ENCODE data around the gene MOB3C.

The MOB3C gene

DNA sequence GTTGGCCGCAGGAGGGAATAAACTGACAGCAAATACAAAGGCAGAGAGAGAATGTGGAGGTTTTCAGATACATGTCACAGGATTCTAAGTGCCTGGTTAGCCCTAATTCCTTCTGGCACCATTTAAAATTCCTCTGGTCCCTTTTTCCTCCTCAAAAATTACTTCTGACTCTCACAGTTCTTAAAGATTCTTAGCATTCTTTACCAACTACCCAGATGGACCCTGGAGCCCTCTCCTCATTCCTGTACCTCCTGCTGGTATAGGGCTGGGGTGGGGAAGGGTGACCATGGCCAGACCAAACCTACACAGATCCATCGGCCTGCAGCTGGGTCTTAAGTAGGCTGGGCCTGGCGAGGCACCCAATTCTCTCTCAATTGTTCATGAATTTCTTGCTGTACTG is 19.8 kb downstream of the MOB3C start:
- TF ChIP-seq, protein P1, sequence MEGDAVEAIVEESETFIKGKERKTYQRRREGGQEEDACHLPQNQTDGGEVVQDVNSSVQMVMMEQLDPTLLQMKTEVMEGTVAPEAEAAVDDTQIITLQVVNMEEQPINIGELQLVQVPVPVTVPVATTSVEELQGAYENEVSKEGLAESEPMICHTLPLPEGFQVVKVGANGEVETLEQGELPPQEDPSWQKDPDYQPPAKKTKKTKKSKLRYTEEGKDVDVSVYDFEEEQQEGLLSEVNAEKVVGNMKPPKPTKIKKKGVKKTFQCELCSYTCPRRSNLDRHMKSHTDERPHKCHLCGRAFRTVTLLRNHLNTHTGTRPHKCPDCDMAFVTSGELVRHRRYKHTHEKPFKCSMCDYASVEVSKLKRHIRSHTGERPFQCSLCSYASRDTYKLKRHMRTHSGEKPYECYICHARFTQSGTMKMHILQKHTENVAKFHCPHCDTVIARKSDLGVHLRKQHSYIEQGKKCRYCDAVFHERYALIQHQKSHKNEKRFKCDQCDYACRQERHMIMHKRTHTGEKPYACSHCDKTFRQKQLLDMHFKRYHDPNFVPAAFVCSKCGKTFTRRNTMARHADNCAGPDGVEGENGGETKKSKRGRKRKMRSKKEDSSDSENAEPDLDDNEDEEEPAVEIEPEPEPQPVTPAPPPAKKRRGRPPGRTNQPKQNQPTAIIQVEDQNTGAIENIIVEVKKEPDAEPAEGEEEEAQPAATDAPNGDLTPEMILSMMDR (IDR thresholded peaks at IDR 0.05; ENCODE audit: control extremely low read depth, extremely low read depth, low read depth, missing control alignments): no peak
- CTCF ChIA-PET: interaction anchor here (0.8 kb wide), 1 partner anchor 122 kb away, joined by 3 read pairs; the partner anchor contains the start of gene EFCAB14
- DNase-seq (ENCODE audit: extremely low spot score): no peak
- POLR2A ChIA-PET: no interaction called here

GRCh38 chr1:46596036-46596435 is 20.6 kb downstream of the MOB3C start:
- no peak for DNase-seq (ENCODE audit: extremely low spot score)
- POLR2A ChIA-PET: no interaction called here
- CTCF ChIA-PET: interaction anchor here (2.0 kb wide), 1 partner anchor 21 kb away, joined by 4 read pairs; the partner anchor contains the start of gene MOB3C
- TF ChIP-seq, protein P1 (IDR thresholded peaks at IDR 0.05; ENCODE audit: control extremely low read depth, extremely low read depth, low read depth, missing control alignments): no peak

- TF ChIP-seq, protein P1 (IDR thresholded peaks at IDR 0.05; ENCODE audit: control extremely low read depth, extremely low read depth, low read depth, missing control alignments): no peak
- ChIA-PET CTCF (interaction anchor here (1.2 to 2.0 kb wide), 2 partner anchors 9 to 22 kb away, joined by 3 to 4 read pairs; partner anchors contain the start of genes MKNK1 and MOB3C), POLR2A (no interaction called here)
- no peak for DNase-seq (ENCODE audit: extremely low spot score)
Measured at GRCh38 chr1:46595127-46595526, 21.5 kb downstream of the MOB3C start.

DNA sequence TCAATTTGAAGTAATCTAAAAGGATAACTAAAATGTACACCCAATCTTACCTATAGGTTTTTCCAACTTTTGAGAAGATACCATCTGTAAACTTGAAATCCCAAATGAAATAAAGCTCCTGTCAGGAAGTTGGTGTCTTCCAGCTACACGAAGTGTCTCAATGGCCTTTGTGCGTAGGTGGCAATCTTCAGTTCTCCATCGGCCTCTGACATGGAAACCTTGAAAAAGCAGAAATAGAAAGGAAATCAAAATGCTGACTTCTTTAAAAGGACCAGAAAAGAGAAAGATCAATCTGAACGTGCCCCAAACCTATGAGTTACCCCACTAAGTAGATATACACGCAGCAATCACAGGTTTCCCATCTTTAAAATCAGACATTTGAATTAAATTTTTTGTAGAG is 22.5 kb downstream of the MOB3C start:
- ChIA-PET POLR2A (no interaction called here), CTCF (interaction anchor here (1.0 to 2.0 kb wide), 3 partner anchors 10 to 23 kb away, joined by 3 to 4 read pairs (median 3); partner anchors contain the start of genes MKNK1 and MOB3C)
- TF ChIP-seq, protein P1 (IDR thresholded peaks at IDR 0.05; ENCODE audit: control extremely low read depth, extremely low read depth, low read depth, missing control alignments): no peak
- DNase-seq (ENCODE audit: extremely low spot score): no peak

DNA sequence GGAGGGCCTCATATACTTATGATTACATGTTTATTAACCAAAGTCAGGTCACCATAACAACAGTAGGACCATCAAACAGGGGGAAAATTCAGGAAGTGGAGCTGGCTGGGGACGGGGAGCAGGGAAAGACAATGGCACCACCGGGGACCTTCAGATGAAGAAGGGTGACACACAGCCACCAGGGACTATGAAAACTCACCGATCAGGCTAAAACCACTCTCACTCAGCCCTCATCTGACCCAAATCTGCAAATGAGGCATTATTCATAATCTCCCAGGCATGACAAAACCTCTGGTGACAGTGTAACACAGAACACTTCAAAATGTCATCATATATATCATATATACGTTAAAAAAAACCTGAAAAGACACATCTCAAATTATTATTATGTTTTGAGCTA is 23.8 kb downstream of the MOB3C start:
- ChIA-PET CTCF (interaction anchor here (1.0 to 2.1 kb wide), 2 partner anchors 58 to 151 kb away, joined by 3 to 4 read pairs; a partner anchor contains a TSS), POLR2A (no interaction called here)
- TF ChIP-seq, protein P1 (IDR thresholded peaks at IDR 0.05; ENCODE audit: control extremely low read depth, extremely low read depth, low read depth, missing control alignments): no peak
- no peak for DNase-seq (ENCODE audit: extremely low spot score)

DNA sequence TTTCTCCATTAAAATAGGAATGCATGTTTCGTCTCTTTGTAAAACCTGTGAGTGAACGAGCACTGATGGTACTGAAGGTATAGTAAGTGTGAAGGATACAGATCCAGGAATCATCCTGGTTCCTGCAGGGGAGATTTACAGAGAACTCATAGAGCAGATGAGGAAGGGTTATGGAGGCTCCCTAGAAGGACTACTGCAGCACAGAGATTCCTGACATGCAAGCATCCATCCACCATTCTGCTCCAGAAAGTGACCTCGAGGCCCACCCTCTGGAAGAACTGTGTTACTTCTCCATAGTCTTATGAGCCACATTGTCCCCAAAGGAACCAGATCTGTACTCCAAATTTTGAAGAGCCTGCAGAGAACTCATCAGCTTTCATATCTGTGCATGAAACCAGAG is 27.1 kb downstream of the MOB3C start:
- ChIA-PET CTCF (interaction anchor here (2.8 kb wide), 1 partner anchor 9 kb away, joined by 7 read pairs; no protein-coding TSS in a partner anchor), POLR2A (no interaction called here)
- TF ChIP-seq, protein P1 (IDR thresholded peaks at IDR 0.05; ENCODE audit: control extremely low read depth, extremely low read depth, low read depth, missing control alignments): no peak
- DNase-seq (ENCODE audit: extremely low spot score): no peak
